HepG2 (cell line): Measurements from ENCODE around the gene GPS1. TPM values are rescaled to one million over a fixed set of nuclear protein-coding genes. Genes with fewer than 3 reads are reported as not detected.

Source experiments
- CENPX ChIP-seq: sonication (generic); formaldehyde crosslinking; IDR thresholded peaks from 2 replicates; pipeline ENCODE4 v1.9.0; 2021; ENCODE audit warnings: mild to moderate bottlenecking, missing genetic modification reagents, moderate library complexity
- DBP ChIP-seq: sonication (generic); formaldehyde crosslinking; IDR thresholded peaks from 2 replicates; pipeline ENCODE4 v1.4.0; 2020; ENCODE audit warnings: missing genetic modification reagents; ENCODE audit errors: not compliant biosample characterization
- ETV6 ChIP-seq: sonication (generic); formaldehyde crosslinking; conservative IDR thresholded peaks from 2 replicates; pipeline ENCODE4 v1.4.0; 2020; ENCODE audit warnings: missing genetic modification reagents
- HNRNPL ChIP-seq: fragments of 200-400 bp; formaldehyde crosslinking; IDR thresholded peaks from 2 replicates; pipeline ENCODE4 v1.6.1; 2017; ENCODE audit warnings: mild to moderate bottlenecking, low read depth, low read length
- JDP2 ChIP-seq: sonication (generic); formaldehyde crosslinking; IDR thresholded peaks from 2 replicates; pipeline ENCODE4 v1.8.1; 2022; ENCODE audit warnings: missing genetic modification reagents, borderline replicate concordance
- KLF13 ChIP-seq: sonication (generic); formaldehyde crosslinking; IDR thresholded peaks from 2 replicates; pipeline ENCODE4 v1.4.0; 2020; ENCODE audit warnings: mild to moderate bottlenecking, missing genetic modification reagents
- NR2F2 ChIP-seq: IDR thresholded peaks from 2 replicates; pipeline ENCODE4 v1.6.1; 2012; ENCODE audit warnings: low read depth, inconsistent platforms, borderline replicate concordance
- POLR2AphosphoS5 ChIP-seq: IDR thresholded peaks from 2 replicates; pipeline ENCODE4 v1.6.1; 2012; ENCODE audit warnings: low read depth, low read length
- RBM39 ChIP-seq: fragments of 200-400 bp; formaldehyde crosslinking; IDR thresholded peaks from one replicate; pipeline ENCODE4 v1.6.1; 2018; ENCODE audit warnings: antibody characterized with exemption, mild to moderate bottlenecking, low read depth, low read length; ENCODE audit not compliant: poor library complexity, severe bottlenecking
- SIX4 ChIP-seq: sonication (generic); formaldehyde crosslinking; IDR thresholded peaks from 2 replicates; pipeline ENCODE4 v1.4.0; 2020; ENCODE audit warnings: missing genetic modification reagents
- TCF7 ChIP-seq: sonication (generic); IDR thresholded peaks from 2 replicates; pipeline ENCODE4 v1.6.1; 2016; ENCODE audit warnings: antibody characterized with exemption, low read depth
- U2AF2 ChIP-seq: fragments of 200-400 bp; formaldehyde crosslinking; IDR thresholded peaks from 2 replicates; pipeline ENCODE4 v1.6.1; 2017; ENCODE audit warnings: low read depth, mild to moderate bottlenecking, low read length
- ZBTB21 ChIP-seq: sonication (generic); formaldehyde crosslinking; IDR thresholded peaks from 2 replicates; pipeline ENCODE4 v1.4.0; 2020; ENCODE audit warnings: missing genetic modification reagents
- ZBTB7A ChIP-seq: sonication (generic); formaldehyde crosslinking; IDR thresholded peaks from 2 replicates; pipeline ENCODE4 v1.8.0; 2022; ENCODE audit warnings: mild to moderate bottlenecking, missing genetic modification reagents
- ZFY ChIP-seq: sonication (generic); formaldehyde crosslinking; IDR thresholded peaks from 2 replicates; pipeline ENCODE4 v1.4.0; 2020; ENCODE audit warnings: missing genetic modification reagents
- ZNF274 ChIP-seq: sonication (generic); formaldehyde crosslinking; IDR thresholded peaks from 2 replicates; pipeline ENCODE4 v1.5.1; 2020; ENCODE audit warnings: mild to moderate bottlenecking, missing genetic modification reagents
- ZNF326 ChIP-seq: sonication (generic); formaldehyde crosslinking; IDR thresholded peaks from 2 replicates; pipeline ENCODE4 v1.4.0; 2020; ENCODE audit warnings: missing genetic modification reagents, borderline replicate concordance
- ZNF616 ChIP-seq: sonication (generic); formaldehyde crosslinking; IDR thresholded peaks from 2 replicates; pipeline ENCODE4 v1.5.0; 2020; ENCODE audit warnings: low read depth, mild to moderate bottlenecking, missing genetic modification reagents
- ZNF841 ChIP-seq: sonication (generic); formaldehyde crosslinking; IDR thresholded peaks from 2 replicates; pipeline ENCODE4 v1.8.1; 2023; ENCODE audit warnings: missing genetic modification reagents, borderline replicate concordance
- ZSCAN25 ChIP-seq: sonication (generic); formaldehyde crosslinking; IDR thresholded peaks from 2 replicates; pipeline ENCODE4 v1.8.0; 2022; ENCODE audit warnings: mild to moderate bottlenecking, missing genetic modification reagents
- polyA plus RNA-seq, 8 experiments: library from polyadenylated mRNA; depleted of rRNA in 3 of 8; stranded (reverse) in 7 of 8; unstranded in 1 of 8; fragments of >200 nt; fragmentation: Illumina TruSeq in 4 of 8; extraction: Trizol in 4 of 8; gene quantifications; 2 replicates each; pipeline versions ENCODE4 v1.2.1 to v1.2.3, GENCODE V29; 2011 to 2016; ENCODE audit warnings: low read depth in 4 of 8, missing spikeins in 1 of 8, mixed read lengths in 1 of 8; ENCODE audit not compliant: insufficient read depth in 1 of 8
- total RNA-seq, 5 experiments: library from RNA; depleted of rRNA; stranded (reverse); fragments of >200 nt; fragmentation: Illumina TruSeq; extraction: Trizol; gene quantifications; 2 replicates each; pipeline ENCODE4 v1.2.3, GENCODE V29; 2016; ENCODE audit warnings: low read depth in 1 of 5
- TF ChIP-seq, protein P1 (sequence below): sonication (generic); formaldehyde crosslinking; IDR thresholded peaks from 2 replicates; pipeline ENCODE4; 2020; ENCODE audit warnings: missing genetic modification reagents, mild to moderate bottlenecking, borderline replicate concordance
- TF ChIP-seq, protein P2 (sequence below): IDR thresholded peaks from 2 replicates; pipeline ENCODE4 v1.6.1; 2016; ENCODE audit warnings: missing biosample characterization, missing genetic modification reagents, low read depth
- TF ChIP-seq, protein P3 (sequence below): sonication (generic); formaldehyde crosslinking; IDR thresholded peaks from 2 replicates; pipeline ENCODE4 v1.4.0; 2020; ENCODE audit warnings: missing genetic modification reagents

GPS1 gene
- total and polyA plus RNA-seq, 2 of the 13 experiments (the other 11 are each of a cell fraction or from before 2014, with no cell fraction given), result 124 to 128 TPM

GRCh38 chr17:82076785-82077591 is 25.3 kb downstream of the GPS1 start (continued):
- TF ChIP-seq SIX4, result no peak
- no peak for TF ChIP-seq ZNF841 (CRISPR knock-in tag)
- TF ChIP-seq TCF7, result no peak
- TF ChIP-seq RBM39, result peak; percentile 31
- no peak for TF ChIP-seq DBP (CRISPR knock-in tag)
- no peak for TF ChIP-seq ZFY
- peak; percentile 54; the same call in 1 of the 2 replicates for TF ChIP-seq ETV6 (CRISPR knock-in tag)
- TF ChIP-seq POLR2AphosphoS5, result peak; percentile 41; the same call in 1 of the 2 replicates
- no peak for TF ChIP-seq ZNF616 (CRISPR knock-in tag)
- no peak for TF ChIP-seq JDP2 (CRISPR knock-in tag)
- no peak for TF ChIP-seq ZBTB21
- TF ChIP-seq ZBTB7A (CRISPR knock-in tag), result 0 out of 2 replicates have a peak, but pooled peaks have one; percentile 31
- TF ChIP-seq U2AF2, result no peak
- TF ChIP-seq KLF13 (CRISPR knock-in tag), result no peak
- 0 out of 2 replicates have a peak, but pooled peaks have one; percentile 2 for TF ChIP-seq NR2F2
- TF ChIP-seq ZSCAN25, result peak; percentile 72; the same call in 1 of the 2 replicates
- peak; percentile 82 for TF ChIP-seq HNRNPL
- TF ChIP-seq, protein P1, sequence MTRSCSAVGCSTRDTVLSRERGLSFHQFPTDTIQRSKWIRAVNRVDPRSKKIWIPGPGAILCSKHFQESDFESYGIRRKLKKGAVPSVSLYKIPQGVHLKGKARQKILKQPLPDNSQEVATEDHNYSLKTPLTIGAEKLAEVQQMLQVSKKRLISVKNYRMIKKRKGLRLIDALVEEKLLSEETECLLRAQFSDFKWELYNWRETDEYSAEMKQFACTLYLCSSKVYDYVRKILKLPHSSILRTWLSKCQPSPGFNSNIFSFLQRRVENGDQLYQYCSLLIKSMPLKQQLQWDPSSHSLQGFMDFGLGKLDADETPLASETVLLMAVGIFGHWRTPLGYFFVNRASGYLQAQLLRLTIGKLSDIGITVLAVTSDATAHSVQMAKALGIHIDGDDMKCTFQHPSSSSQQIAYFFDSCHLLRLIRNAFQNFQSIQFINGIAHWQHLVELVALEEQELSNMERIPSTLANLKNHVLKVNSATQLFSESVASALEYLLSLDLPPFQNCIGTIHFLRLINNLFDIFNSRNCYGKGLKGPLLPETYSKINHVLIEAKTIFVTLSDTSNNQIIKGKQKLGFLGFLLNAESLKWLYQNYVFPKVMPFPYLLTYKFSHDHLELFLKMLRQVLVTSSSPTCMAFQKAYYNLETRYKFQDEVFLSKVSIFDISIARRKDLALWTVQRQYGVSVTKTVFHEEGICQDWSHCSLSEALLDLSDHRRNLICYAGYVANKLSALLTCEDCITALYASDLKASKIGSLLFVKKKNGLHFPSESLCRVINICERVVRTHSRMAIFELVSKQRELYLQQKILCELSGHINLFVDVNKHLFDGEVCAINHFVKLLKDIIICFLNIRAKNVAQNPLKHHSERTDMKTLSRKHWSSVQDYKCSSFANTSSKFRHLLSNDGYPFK (CRISPR knock-in tag), result peak; percentile 2; the same call in 1 of the 2 replicates
- no peak for TF ChIP-seq CENPX (CRISPR knock-in tag)
- TF ChIP-seq, protein P2, sequence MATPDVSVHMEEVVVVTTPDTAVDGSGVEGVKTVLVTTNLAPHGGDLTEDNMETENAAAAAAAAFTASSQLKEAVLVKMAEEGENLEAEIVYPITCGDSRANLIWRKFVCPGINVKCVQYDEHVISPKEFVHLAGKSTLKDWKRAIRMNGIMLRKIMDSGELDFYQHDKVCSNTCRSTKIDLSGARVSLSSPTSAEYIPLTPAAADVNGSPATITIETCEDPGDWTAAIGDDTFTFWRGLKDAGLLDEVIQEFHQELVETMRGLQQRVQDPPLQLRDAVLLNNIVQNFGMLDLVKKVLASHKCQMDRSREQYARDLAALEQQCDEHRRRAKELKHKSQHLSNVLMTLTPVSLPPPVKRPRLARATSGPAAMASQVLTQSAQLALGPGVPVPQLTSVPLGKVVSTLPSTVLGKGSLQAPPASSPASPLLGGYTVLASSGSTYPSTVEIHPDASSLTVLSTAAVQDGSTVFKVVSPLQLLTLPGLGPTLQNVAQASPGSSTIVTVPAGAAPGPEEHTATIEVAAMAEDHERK (CRISPR knock-in tag), result no peak
- TF ChIP-seq ZNF326 (CRISPR knock-in tag), result peak; percentile 67; the same call in 1 of the 2 replicates
- peak; percentile 7; the same call in 1 of the 2 replicates for TF ChIP-seq ZNF274 (CRISPR knock-in tag)
- TF ChIP-seq, protein P3, sequence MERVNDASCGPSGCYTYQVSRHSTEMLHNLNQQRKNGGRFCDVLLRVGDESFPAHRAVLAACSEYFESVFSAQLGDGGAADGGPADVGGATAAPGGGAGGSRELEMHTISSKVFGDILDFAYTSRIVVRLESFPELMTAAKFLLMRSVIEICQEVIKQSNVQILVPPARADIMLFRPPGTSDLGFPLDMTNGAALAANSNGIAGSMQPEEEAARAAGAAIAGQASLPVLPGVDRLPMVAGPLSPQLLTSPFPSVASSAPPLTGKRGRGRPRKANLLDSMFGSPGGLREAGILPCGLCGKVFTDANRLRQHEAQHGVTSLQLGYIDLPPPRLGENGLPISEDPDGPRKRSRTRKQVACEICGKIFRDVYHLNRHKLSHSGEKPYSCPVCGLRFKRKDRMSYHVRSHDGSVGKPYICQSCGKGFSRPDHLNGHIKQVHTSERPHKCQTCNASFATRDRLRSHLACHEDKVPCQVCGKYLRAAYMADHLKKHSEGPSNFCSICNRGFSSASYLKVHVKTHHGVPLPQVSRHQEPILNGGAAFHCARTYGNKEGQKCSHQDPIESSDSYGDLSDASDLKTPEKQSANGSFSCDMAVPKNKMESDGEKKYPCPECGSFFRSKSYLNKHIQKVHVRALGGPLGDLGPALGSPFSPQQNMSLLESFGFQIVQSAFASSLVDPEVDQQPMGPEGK (CRISPR knock-in tag), result no peak
